Measurements from ENCODE around the gene NAALADL2. TPM values are rescaled to one million over a fixed set of nuclear protein-coding genes. Genes with fewer than 3 reads are reported as not detected.

Gene NAALADL2
- total RNA-seq, 1 experiment from 2014 or later: 1.6 TPM

DNA sequence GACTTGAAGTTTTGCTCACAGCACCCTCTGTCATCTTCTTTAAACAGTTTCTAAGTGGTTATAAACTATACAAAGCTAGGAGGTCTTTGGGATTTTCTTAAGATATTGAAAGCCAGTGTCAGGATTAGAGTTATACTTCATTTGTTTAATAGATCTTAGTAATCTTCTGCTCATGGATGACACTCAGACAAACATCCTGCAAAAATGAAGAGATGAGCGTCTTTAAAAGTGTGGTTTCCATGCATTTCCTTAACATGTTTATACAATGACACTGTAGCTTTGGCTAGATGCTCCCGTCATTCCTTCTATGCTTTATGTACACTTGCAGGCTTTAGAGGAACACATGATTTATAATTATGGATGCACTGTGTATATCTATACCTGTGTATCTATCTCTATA, 182.2 kb downstream of the NAALADL2 start:
- Histone ChIP-seq H4K8ac (replicated peaks; ENCODE audit: insufficient read length, low read depth, low read length) (no peak overlapping the region), H2BK12ac (ENCODE audit: insufficient read length, low read depth, low read length) (no peak overlapping the region), H3K23ac (ENCODE audit: insufficient read length, low read depth, low read length) (no peak overlapping the region), H3K56ac (ENCODE audit: insufficient read length, low read depth, low read length) (no peak overlapping the region), H3T11ph (ENCODE audit: low read length) (no peak overlapping the region), H3K79me2 (ENCODE audit: insufficient read depth, low read length) (no peaks in the 10 kb centered on the region), H2BK5ac (ENCODE audit: insufficient read length, low read length) (no peak overlapping the region), H3K14ac (ENCODE audit: insufficient read depth, low read length) (no peak overlapping the region), H3K9me3 (ENCODE audit: control insufficient read depth, low read depth, low read length) (no peaks in the 10 kb centered on the region), H3K18ac (ENCODE audit: insufficient read length, low read depth, low read length) (no peak overlapping the region), H3K4me2 (ENCODE audit: insufficient read depth, insufficient read length, low read length) (no peak overlapping the region), H4K20me1 (ENCODE audit: control insufficient read depth, insufficient read depth, insufficient read length) (no peaks in the 10 kb centered on the region), H3K27ac (ENCODE audit: insufficient read length, low read depth, low read length) (no peak overlapping the region), H3K4me1 (ENCODE audit: insufficient read depth, low read length) (no peaks in the 10 kb centered on the region), H2BK20ac (ENCODE audit: low read depth, low read length, poor library complexity, severe bottlenecking) (no peak overlapping the region), H3K23me2 (ENCODE audit: insufficient read length, low read depth, low read length, poor library complexity, severe bottlenecking) (no peaks in the 10 kb centered on the region), H2AK5ac (ENCODE audit: insufficient read length, low read length) (no peak overlapping the region), H3K27me3 (ENCODE audit: insufficient read depth, low read length) (no peaks in the 10 kb centered on the region), H3K79me1 (ENCODE audit: insufficient read depth, low read depth, low read length, poor library complexity, severe bottlenecking) (no peaks in the 10 kb centered on the region), H2BK120ac (ENCODE audit: low read depth, low read length, poor library complexity, severe bottlenecking) (no peak overlapping the region), H4K91ac (ENCODE audit: insufficient read length, low read depth, low read length) (no peak overlapping the region), H4K5ac (ENCODE audit: insufficient read length, low read depth, low read length) (no peak overlapping the region), H3K9ac (ENCODE audit: extremely low read depth, insufficient read length, low read length) (no peak overlapping the region), H2AFZ (ENCODE audit: low read length) (no peak overlapping the region), H3K4ac (ENCODE audit: low read depth, low read length) (no peak overlapping the region), H2BK15ac (ENCODE audit: low read depth, low read length) (no peak overlapping the region)
- no peak overlapping the region for H3K27ac Mint-ChIP-seq
- no peaks in the 10 kb centered on the region for H3K27me3 Mint-ChIP-seq (ENCODE audit: low read depth)
- no peak overlapping the region for H3K4me3 Mint-ChIP-seq
- WGBS (ENCODE audit: extremely low coverage, insufficient read length, low lambda C conversion rate): no CpG with 5 or more reads among the region's 2 CpGs
- no peak for TF ChIP-seq CTCF (conservative IDR thresholded peaks at IDR 0.05)
- no peaks in the 10 kb centered on the region for H3K4me1 Mint-ChIP-seq
- H3K9me3 Mint-ChIP-seq: no peaks in the 10 kb centered on the region; a peak in 1 of 5 replicates
- 0 out of 7 replicates have a peak, but pooled peaks cover 0 to 3% (median 0%) of the 10 kb centered on the region in 3 experiments for H3K36me3 Mint-ChIP-seq (ENCODE audit: insufficient read depth in 1 of 3, low read depth in 3 of 3)
- no peak for DNase-seq

All from H9 (cell line).